Esophagus squamous epithelium (tissue), 5 donors: ENCODE data around the gene SLC9A1. TPM values are rescaled to one million over a fixed set of nuclear protein-coding genes. Genes with fewer than 3 reads are reported as not detected.
"Not testable (repeated sequence)": the region's sequence is repeated elsewhere in the genome, so short reads cannot be mapped to it uniquely, and the experiment has no call there.

Source experiments
- DNase-seq: peaks from one replicate; lab custom pipeline; 2025; lab: John Stamatoyannopoulos, UW
- H3K27ac ChIP-seq, 4 donors: fragments of 200-600 bp; sonication (generic); one replicate each; pipeline ENCODE4 v1.5.1; 2016 to 2019; ENCODE audit warnings: mild to moderate bottlenecking in 1 of 4
- H3K27me3 ChIP-seq, 4 donors: fragments of 200-600 bp; sonication (generic); 1 replicate in 3 of 4; 2 replicates in 1 of 4; pipeline versions ENCODE4 v1.5.1 to v1.6.0; 2017 to 2021; ENCODE audit warnings: antibody characterized with exemption in 1 of 4
- H3K36me3 ChIP-seq, 3 donors: fragments of 200-600 bp; sonication (generic); one replicate each; pipeline ENCODE4 v1.5.1; 2016 to 2019
- H3K4me1 ChIP-seq, 3 donors: fragments of 200-600 bp; sonication (generic); one replicate each; pipeline ENCODE4 v1.5.1; 2017 to 2019
- H3K4me3 ChIP-seq, 4 donors: fragments of 200-600 bp; sonication (generic); 1 replicate in 3 of 4; 2 replicates in 1 of 4; pipeline ENCODE4 v1.5.1; 2016 to 2019; ENCODE audit warnings: mild to moderate bottlenecking in 2 of 4, moderate library complexity in 1 of 4
- H3K9me3 ChIP-seq, 3 donors: fragments of 200-600 bp; sonication (generic); one replicate each; pipeline ENCODE4 v1.5.1; 2016 to 2019
- CTCF ChIP-seq, 6 experiments: fragments of 450-650 bp in 4 of 6; fragments of 200-600 bp in 2 of 6; sonication (generic) in 2 of 6; IDR thresholded peaks; one replicate each; pipeline ENCODE4 v1.5.1; 2016 to 2019; ENCODE audit warnings: antibody characterized with exemption in 6 of 6, mild to moderate bottlenecking in 4 of 6, moderate library complexity in 4 of 6
- POLR2A ChIP-seq, 4 donors: fragments of 450-650 bp; IDR thresholded peaks; one replicate each; pipeline ENCODE4 v1.6.1; 2017; ENCODE audit warnings: antibody characterized with exemption in 4 of 4, mild to moderate bottlenecking in 4 of 4, moderate library complexity in 3 of 4
- WGBS, 2 donors: methylation state at CpG; one replicate each; pipeline ENCODE4 v1.1.5; 2018; 5-methylcytosine and 5-hydroxymethylcytosine counted together
- intact Hi-C: fragments of 100-400 bp; cut with DNase I; formaldehyde crosslinking; loops from one replicate; pipeline ENCODE4 v1.15.0; 2022
- total RNA-seq, 4 donors: library from RNA; depleted of rRNA; stranded (reverse); fragments of >200 nt; gene quantifications; one replicate each; pipeline ENCODE4 v1.1.0, GENCODE V29; 2016
- donor health status: DM: yes; HTN: yes; CAD: no.

Gene SLC9A1
- 10 to 100 TPM; 11.4 to 18.8 (median 16.6) TPM for total RNA-seq

GRCh38 chr1:27154991-27155781 is at the start of gene SLC9A1:
Gene SLC9A1, minus strand, starts transcription at chr1:27155125. Its CDS starts 791 bp downstream, at chr1:27154334.
- no peaks in the 10 kb centered on the region for H3K27me3 ChIP-seq
- 3 to 5% methylated on average over 18 to 19 of the region's 40 CpGs for WGBS, 2 donors
- peaks cover 34 to 53% (median 36%) of the 10 kb centered on the region in 3 donors for H3K4me1 ChIP-seq
- peak in 3 of 4 donors; percentile 92 to 100 (median 99) for TF ChIP-seq POLR2A (IDR thresholded peaks at IDR 0.05)
- TF ChIP-seq CTCF (IDR thresholded peaks at IDR 0.05), result peak; percentile 61 to 80 (median 66)
- H3K27ac ChIP-seq, result peak within 1 kb of the TSS; percentile 91 to 94 (median 92)
- peak; percentile 84 for DNase-seq
- H3K36me3 ChIP-seq, result no peaks in the 10 kb centered on the region
- H3K4me3 ChIP-seq, result peak within 1 kb of the TSS; percentile 72 to 86 (median 76)
- intact Hi-C loops, result no loop called here
- no peaks in the 10 kb centered on the region for H3K9me3 ChIP-seq

GRCh38 chr1:27203946-27204345 is 49.0 kb upstream of the SLC9A1 start:
- no peaks in the 10 kb centered on the region for H3K4me1 ChIP-seq
- H3K9me3 ChIP-seq, result no peaks in the 10 kb centered on the region
- no peak overlapping the region for H3K4me3 ChIP-seq
- no peak for DNase-seq
- intact Hi-C loops, result no loop called here
- no peak for TF ChIP-seq CTCF (IDR thresholded peaks at IDR 0.05)
- H3K27me3 ChIP-seq, result peaks cover 0 to 18% (median 0%) of the 10 kb centered on the region in 4 donors
- H3K36me3 ChIP-seq, result no peaks in the 10 kb centered on the region
- 100% methylated on average over 1 of the region's 1 CpG for WGBS, 2 donors
- no peak overlapping the region for H3K27ac ChIP-seq

GRCh38 chr1:27201295-27201694 is 46.4 kb upstream of the SLC9A1 start:
- H3K27me3 ChIP-seq, result peaks cover 0 to 16% (median 0%) of the 10 kb centered on the region in 4 donors
- no peak overlapping the region for H3K4me3 ChIP-seq
- 93 to 99% methylated on average over 19 to 24 of the region's 24 CpGs for WGBS, 2 donors
- no peaks in the 10 kb centered on the region for H3K9me3 ChIP-seq
- TF ChIP-seq CTCF (IDR thresholded peaks at IDR 0.05), result no peak
- TF ChIP-seq POLR2A (IDR thresholded peaks at IDR 0.05), result no peak
- intact Hi-C loops, result no loop called here
- H3K4me1 ChIP-seq, result peaks cover 0 to 7% (median 0%) of the 10 kb centered on the region in 3 donors
- H3K27ac ChIP-seq, result no peak overlapping the region
- no peak for DNase-seq
- no peaks in the 10 kb centered on the region for H3K36me3 ChIP-seq

GRCh38 chr1:27193194-27193593 is 38.3 kb upstream of the SLC9A1 start:
- 100% methylated on average over 1 of the region's 1 CpG for WGBS, 2 donors
- Histone ChIP-seq H3K27me3 (no peaks in the 10 kb centered on the region), H3K9me3 (no peaks in the 10 kb centered on the region), H3K4me3 (no peak overlapping the region), H3K27ac (peak overlapping the region in 2 of 4 donors; percentile 70 to 76), H3K36me3 (no peaks in the 10 kb centered on the region), H3K4me1 (peaks cover 0 to 27% (median 7%) of the 10 kb centered on the region in 3 donors)
- no peak for TF ChIP-seq CTCF (IDR thresholded peaks at IDR 0.05)
- no peak for TF ChIP-seq POLR2A (IDR thresholded peaks at IDR 0.05)
- intact Hi-C loops, result loop anchor here (10.0 kb wide), 1 partner anchor 92 kb away; no protein-coding TSS in a partner anchor
- no peak for DNase-seq

GRCh38 chr1:27192039-27192529 is 37.2 kb upstream of the SLC9A1 start:
- Histone ChIP-seq H3K4me1 (peaks cover 0 to 21% (median 7%) of the 10 kb centered on the region in 3 donors), H3K9me3 (no peaks in the 10 kb centered on the region), H3K36me3 (no peaks in the 10 kb centered on the region), H3K4me3 (no peak overlapping the region), H3K27me3 (no peaks in the 10 kb centered on the region), H3K27ac (peak overlapping the region; percentile 51 to 76 (median 60))
- 59 to 68% methylated on average over 8 of the region's 8 CpGs for WGBS, 2 donors
- intact Hi-C loops, result loop anchor here (10.0 kb wide), 1 partner anchor 93 kb away; no protein-coding TSS in a partner anchor
- TF ChIP-seq CTCF (IDR thresholded peaks at IDR 0.05), result no peak
- no peak for TF ChIP-seq POLR2A (IDR thresholded peaks at IDR 0.05)
- DNase-seq, result no peak

GRCh38 chr1:27184665-27185064 is 29.7 kb upstream of the SLC9A1 start:
- peaks cover 0 to 23% (median 13%) of the 10 kb centered on the region in 3 donors for H3K9me3 ChIP-seq
- DNase-seq, H3K4me1 ChIP-seq, H3K27ac ChIP-seq, H3K4me3 ChIP-seq, intact Hi-C loops, H3K27me3 ChIP-seq, H3K36me3 ChIP-seq: not testable (repeated sequence)
- WGBS, 2 donors, result 49 to 67% methylated on average over 3 of the region's 3 CpGs
